HG02571 (cell line): ENCODE data around the gene PHACTR4.
"Not testable (repeated sequence)": the region's sequence is repeated elsewhere in the genome, so short reads cannot be mapped to it uniquely, and the experiment has no call there.

Experiments
- ATAC-seq: cut with Tn5 transposase; IDR thresholded peaks from one replicate; pipeline ENCODE4 v1.9.1; 2021; ENCODE audit warnings: mild to moderate bottlenecking, moderate library complexity; ENCODE audit not compliant: unreplicated experiment

Gene PHACTR4

DNA sequence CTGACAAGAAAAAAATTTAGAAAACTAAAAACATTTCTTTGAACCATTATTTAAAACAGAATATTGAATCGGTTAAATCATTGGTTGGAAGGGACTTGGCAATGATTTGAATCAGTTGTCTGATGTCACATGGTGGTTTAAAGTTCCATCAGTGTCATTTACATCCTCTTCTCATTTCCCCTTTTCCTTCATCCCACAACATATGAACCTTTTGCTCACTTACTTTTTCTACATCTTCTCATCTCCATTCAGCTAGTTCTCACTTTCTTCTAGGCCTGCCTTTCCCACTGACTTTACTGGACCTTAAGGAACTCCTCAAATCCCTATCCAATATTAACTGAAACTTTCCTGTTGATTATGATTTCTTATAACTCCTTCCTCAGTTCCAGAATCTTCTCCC, 58.5 kb downstream of the PHACTR4 start:
- no peak for ATAC-seq

DNA sequence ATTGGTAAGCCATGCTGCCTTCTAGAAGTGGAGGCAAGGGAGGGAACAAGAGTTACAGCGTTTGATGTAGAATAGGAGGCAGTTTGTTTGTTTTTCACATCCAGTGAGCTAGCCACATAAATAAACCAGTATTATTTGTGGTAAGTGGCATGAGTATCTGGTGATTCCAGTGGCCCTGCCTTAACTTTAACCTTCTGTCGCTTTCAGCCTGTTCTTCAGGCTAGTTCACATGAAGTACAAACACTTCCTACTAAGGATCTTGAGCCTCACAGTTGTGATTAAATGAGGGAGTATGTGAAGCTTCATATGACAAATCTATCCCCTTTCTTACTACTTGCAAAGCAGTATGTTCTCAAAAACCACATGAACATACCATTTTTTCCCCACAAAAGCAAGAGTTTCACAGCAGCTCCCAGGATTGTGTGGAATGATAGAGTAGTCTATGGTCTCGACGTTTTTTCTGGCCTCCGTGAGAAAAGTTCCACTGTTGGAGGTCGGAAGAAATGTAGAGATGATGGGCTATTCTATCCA, 59.5 kb downstream of the PHACTR4 start:
- ATAC-seq = no peak

DNA sequence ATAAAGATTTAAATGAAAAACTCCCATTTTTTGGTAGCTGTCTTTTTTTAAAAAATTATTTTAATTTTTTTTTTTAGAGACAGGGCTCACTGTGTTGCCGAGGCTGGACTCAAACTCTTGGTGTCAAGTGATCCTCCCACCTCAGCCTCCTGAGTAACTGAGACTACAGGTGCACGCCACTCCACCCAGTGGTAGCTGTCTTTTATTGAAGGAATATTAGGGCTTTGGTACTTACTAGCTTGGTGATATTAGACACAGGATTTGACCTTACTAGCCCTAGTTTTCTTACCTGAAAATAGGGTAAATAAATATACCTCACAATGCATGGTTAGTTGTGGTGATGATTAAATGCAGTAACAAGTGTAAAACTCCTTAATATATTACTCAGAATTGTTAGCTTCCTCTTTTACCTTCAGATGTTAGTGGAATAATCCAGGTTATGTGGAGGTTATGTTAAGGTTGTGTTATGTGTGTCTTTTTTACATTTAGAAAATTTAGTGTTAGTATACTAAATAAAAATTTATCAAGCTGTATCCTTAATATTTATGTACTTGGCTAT, 66.8 kb downstream of the PHACTR4 start:
- ATAC-seq = no peak

- ATAC-seq = no peak
Measured at GRCh38 chr1:28437264-28437923, 67.9 kb downstream of the PHACTR4 start.

GRCh38 chr1:28437924-28438699, 68.6 kb downstream of the PHACTR4 start:
- ATAC-seq = no peak

GRCh38 chr1:28439320-28439719, 69.8 kb downstream of the PHACTR4 start:
- ATAC-seq = no peak

GRCh38 chr1:28441674-28442073, 72.1 kb downstream of the PHACTR4 start:
- no peak for ATAC-seq

GRCh38 chr1:28443550-28443949, 74.0 kb downstream of the PHACTR4 start:
- no peak for ATAC-seq

GRCh38 chr1:28447679-28448078, 78.1 kb downstream of the PHACTR4 start:
- ATAC-seq = no peak

GRCh38 chr1:28448094-28448611, 78.6 kb downstream of the PHACTR4 start:
- not testable (repeated sequence) for ATAC-seq

GRCh38 chr1:28449904-28450303, 80.4 kb downstream of the PHACTR4 start:
- ATAC-seq = no peak

DNA sequence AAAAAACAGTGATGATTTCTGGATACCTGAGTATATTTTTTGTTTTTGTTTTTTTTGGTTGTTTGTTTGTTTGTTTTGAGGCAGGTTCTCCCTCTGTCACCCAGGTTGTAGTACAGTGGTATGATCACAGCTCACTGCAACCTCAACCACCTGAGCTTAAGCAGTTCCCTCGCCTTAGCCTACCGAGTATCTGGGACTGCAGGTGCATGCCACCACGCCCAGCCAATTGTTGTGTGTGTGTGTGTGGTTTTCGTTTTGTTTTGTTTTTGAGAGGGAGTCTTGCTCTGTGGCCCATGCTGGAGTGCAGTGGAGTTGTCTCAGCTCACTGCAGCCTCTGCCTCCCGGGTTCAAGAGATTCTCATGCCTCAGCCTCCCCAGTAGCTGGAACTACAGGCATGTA, 81.0 kb downstream of the PHACTR4 start:
- ATAC-seq = no peak

- ATAC-seq = no peak
Measured at GRCh38 chr1:28451011-28451410, 81.5 kb downstream of the PHACTR4 start.

DNA sequence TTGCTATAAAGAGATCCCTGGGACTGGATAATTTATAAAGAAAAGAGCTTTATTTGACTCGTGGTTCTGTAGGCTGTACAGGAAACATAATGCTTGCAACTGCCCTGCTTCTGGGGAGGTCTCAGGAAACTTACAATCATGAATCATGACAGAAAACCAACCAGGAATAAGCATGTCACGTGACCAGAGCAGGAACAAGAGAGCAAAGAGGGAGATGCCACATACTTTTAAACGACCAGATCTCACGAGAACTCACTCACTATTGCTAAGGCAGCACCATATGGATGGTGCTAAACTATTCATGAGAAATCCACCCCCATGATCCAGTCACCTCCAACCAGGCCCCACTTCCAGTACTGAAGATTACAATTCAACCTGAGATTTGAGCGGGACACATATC, 86.5 kb downstream of the PHACTR4 start:
- no peak for ATAC-seq

- no peak for ATAC-seq
Measured at GRCh38 chr1:28457678-28458077, 88.1 kb downstream of the PHACTR4 start.

GRCh38 chr1:28458237-28459228, 89.0 kb downstream of the PHACTR4 start:
- no peak for ATAC-seq

DNA sequence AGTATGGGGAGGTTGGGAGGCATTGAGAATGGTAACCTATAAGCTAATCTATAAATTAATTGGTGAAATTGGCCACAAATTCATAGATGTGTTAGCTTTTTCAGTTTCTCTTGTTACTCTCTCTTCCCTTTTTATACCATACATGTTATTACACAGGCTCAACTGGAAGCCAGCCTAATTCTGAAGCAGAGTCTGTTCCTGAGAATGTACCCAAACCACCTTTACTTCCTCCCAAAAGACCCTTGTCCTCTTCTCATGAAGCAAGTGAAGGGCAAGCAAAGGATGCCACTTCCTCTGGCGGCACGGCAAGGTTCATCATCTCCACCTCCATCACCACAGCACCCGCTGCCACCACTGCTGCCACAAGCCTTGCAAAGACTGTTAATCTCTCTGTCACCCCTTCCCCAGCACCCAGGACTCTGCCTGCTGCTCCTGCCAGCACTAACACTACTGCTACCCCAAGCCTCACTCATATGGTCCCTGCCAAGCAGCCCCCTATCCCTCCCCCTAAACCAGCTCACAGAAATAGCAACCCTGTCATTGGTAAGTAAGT, 96.8 kb downstream of the PHACTR4 start:
- no peak for ATAC-seq

DNA sequence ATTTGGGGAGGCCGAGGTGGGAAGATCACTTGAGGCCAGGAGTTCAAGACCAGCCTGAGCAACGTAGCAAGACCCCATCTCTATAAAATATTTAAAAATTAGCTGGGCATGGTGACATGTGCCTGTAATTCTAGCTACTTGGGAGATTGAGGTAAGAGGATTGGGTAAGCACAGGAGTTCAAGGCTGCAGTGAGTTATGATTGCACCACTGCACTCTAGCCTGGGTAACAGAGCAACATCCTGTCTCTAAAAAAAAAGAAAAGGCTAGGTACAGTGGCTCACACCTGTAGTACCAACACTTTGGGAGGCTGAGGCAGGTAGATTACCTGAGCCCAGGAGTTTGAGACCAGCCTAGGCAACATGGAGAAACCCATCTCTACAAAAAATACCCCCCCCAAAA, 100.6 kb downstream of the PHACTR4 start:
- ATAC-seq = no peak

- ATAC-seq = not testable (repeated sequence)
Measured at GRCh38 chr1:28479497-28479896, 110.0 kb downstream of the PHACTR4 start.

- ATAC-seq = no peak
Measured at GRCh38 chr1:28480308-28480707, 110.8 kb downstream of the PHACTR4 start.
